H9 (cell line): ENCODE data around the gene DOCK2. TPM values are rescaled to one million over a fixed set of nuclear protein-coding genes. Genes with fewer than 3 reads are reported as not detected.
A peak's percentile ranks its signal among the peaks of the same experiment; 100 is the strongest.

Source experiments
- DNase-seq: peaks from one replicate; pipeline ENCODE4 v3.0.0-alpha.2; 2017
- H2AFZ ChIP-seq: one replicate; pipeline ENCODE4 v1.6.1; 2013; ENCODE audit warnings: mild to moderate bottlenecking, low read length, control low read depth, moderate library complexity
- H2AK5ac ChIP-seq: 2 replicates; pipeline ENCODE4 v1.6.1; 2013; ENCODE audit warnings: low read length, control low read depth, mixed read lengths; ENCODE audit not compliant: insufficient read length
- H2BK120ac ChIP-seq: one replicate; pipeline ENCODE4 v1.6.1; 2013; ENCODE audit warnings: low read depth, mild to moderate bottlenecking, low read length, control low read depth, inconsistent platforms; ENCODE audit not compliant: poor library complexity, severe bottlenecking
- H2BK12ac ChIP-seq: 2 replicates; pipeline ENCODE4 v1.6.1; 2013; ENCODE audit warnings: low read length, control low read depth, mixed read lengths, low read depth; ENCODE audit not compliant: insufficient read length
- H2BK15ac ChIP-seq: 2 replicates; pipeline ENCODE4 v1.6.1; 2013; ENCODE audit warnings: low read depth, low read length, control low read depth
- H2BK20ac ChIP-seq: one replicate; pipeline ENCODE4 v1.6.1; 2013; ENCODE audit warnings: low read depth, mild to moderate bottlenecking, low read length, control low read depth, inconsistent platforms; ENCODE audit not compliant: poor library complexity, severe bottlenecking
- H2BK5ac ChIP-seq: 2 replicates; pipeline ENCODE4 v1.6.1; 2013; ENCODE audit warnings: low read length, control low read depth, mixed read lengths; ENCODE audit not compliant: insufficient read length
- H3K14ac ChIP-seq: 2 replicates; pipeline ENCODE4 v1.6.1; 2013; ENCODE audit warnings: low read length, control low read depth; ENCODE audit not compliant: insufficient read depth
- H3K18ac ChIP-seq: 2 replicates; pipeline ENCODE4 v1.6.1; 2013; ENCODE audit warnings: low read depth, mild to moderate bottlenecking, mixed read lengths, low read length, control low read depth; ENCODE audit not compliant: insufficient read length
- H3K23ac ChIP-seq: 2 replicates; pipeline ENCODE4 v1.6.1; 2013; ENCODE audit warnings: low read length, control low read depth, mixed read lengths, low read depth; ENCODE audit not compliant: insufficient read length
- H3K23me2 ChIP-seq: 2 replicates; pipeline ENCODE4 v1.6.1; 2013; ENCODE audit warnings: low read depth, mild to moderate bottlenecking, mixed read lengths, low read length, control low read depth; ENCODE audit not compliant: insufficient read length, poor library complexity, severe bottlenecking
- H3K27ac ChIP-seq: 2 replicates; pipeline ENCODE4 v1.5.1; 2013; ENCODE audit warnings: low read length, control low read depth, mixed read lengths, low read depth; ENCODE audit not compliant: insufficient read length
- H3K27me3 ChIP-seq: 2 replicates; pipeline ENCODE4 v1.6.1; 2013; ENCODE audit warnings: low read length, control low read depth, inconsistent platforms; ENCODE audit not compliant: insufficient read depth
- H3K4ac ChIP-seq: 2 replicates; pipeline ENCODE4 v1.6.1; 2013; ENCODE audit warnings: low read depth, mild to moderate bottlenecking, control low read depth, inconsistent platforms, low read length, moderate library complexity
- H3K4me1 ChIP-seq: 2 replicates; pipeline ENCODE4 v1.6.1; 2013; ENCODE audit warnings: low read length, control low read depth, inconsistent platforms; ENCODE audit not compliant: insufficient read depth
- H3K4me2 ChIP-seq: 2 replicates; pipeline ENCODE4 v1.6.1; 2013; ENCODE audit warnings: low read length, control low read depth, mixed read lengths; ENCODE audit not compliant: insufficient read length, insufficient read depth
- H3K56ac ChIP-seq: 2 replicates; pipeline ENCODE4 v1.6.1; 2013; ENCODE audit warnings: low read depth, mild to moderate bottlenecking, mixed read lengths, low read length, control low read depth; ENCODE audit not compliant: insufficient read length
- H3K79me1 ChIP-seq: 2 replicates; pipeline ENCODE4 v1.6.1; 2013; ENCODE audit warnings: low read depth, mild to moderate bottlenecking, moderate library complexity, low read length, control low read depth, inconsistent platforms; ENCODE audit not compliant: insufficient read depth, poor library complexity, severe bottlenecking
- H3K79me2 ChIP-seq: 2 replicates; pipeline ENCODE4 v1.6.1; 2013; ENCODE audit warnings: low read length, control low read depth, inconsistent platforms; ENCODE audit not compliant: insufficient read depth
- H3K9ac ChIP-seq: 2 replicates; pipeline ENCODE4 v1.6.1; 2013; ENCODE audit warnings: low read length, control low read depth, mixed read lengths; ENCODE audit not compliant: insufficient read length; ENCODE audit errors: extremely low read depth
- H3K9me3 ChIP-seq: one replicate; pipeline ENCODE4 v1.6.1; 2013; ENCODE audit warnings: low read depth, low read length, inconsistent platforms; ENCODE audit not compliant: control insufficient read depth
- H3T11ph ChIP-seq: one replicate; pipeline ENCODE4 v1.6.1; 2013; ENCODE audit warnings: mild to moderate bottlenecking, low read length, control low read depth, inconsistent platforms
- H4K20me1 ChIP-seq: one replicate; pipeline ENCODE4 v1.6.1; 2013; ENCODE audit not compliant: control insufficient read depth, insufficient read length, insufficient read depth
- H4K5ac ChIP-seq: 2 replicates; pipeline ENCODE4 v1.6.1; 2013; ENCODE audit warnings: low read depth, mild to moderate bottlenecking, mixed read lengths, low read length, control low read depth; ENCODE audit not compliant: insufficient read length
- H4K8ac ChIP-seq: replicated peaks from 2 replicates; pipeline ENCODE4 v1.6.1; 2013; ENCODE audit warnings: low read length, control low read depth, mixed read lengths, low read depth; ENCODE audit not compliant: insufficient read length
- H4K91ac ChIP-seq: 2 replicates; pipeline ENCODE4 v1.6.1; 2013; ENCODE audit warnings: low read depth, mild to moderate bottlenecking, moderate library complexity, mixed read lengths, low read length, control low read depth; ENCODE audit not compliant: insufficient read length
- H3K27ac Mint-ChIP-seq, 3 experiments: 2 replicates in 2 of 3; 3 replicates in 1 of 3; pipeline ENCODE4 v1.8.0; 2020 to 2021; ENCODE audit warnings: mixed read lengths in 3 of 3, mild to moderate bottlenecking in 1 of 3, moderate library complexity in 1 of 3
- H3K27me3 Mint-ChIP-seq: 2 replicates; pipeline ENCODE4 v1.8.0; 2021; ENCODE audit warnings: low read depth, mild to moderate bottlenecking, moderate library complexity, mixed read lengths
- H3K36me3 Mint-ChIP-seq, 3 experiments: 2 replicates in 2 of 3; 3 replicates in 1 of 3; pipeline ENCODE4 v1.8.0; 2020 to 2021; ENCODE audit warnings: low read depth in 3 of 3, mixed read lengths in 3 of 3; ENCODE audit not compliant: insufficient read depth in 1 of 3
- H3K4me1 Mint-ChIP-seq, 2 experiments: 2 replicates each; pipeline ENCODE4 v1.8.0; 2020; ENCODE audit warnings: mixed read lengths in 2 of 2
- H3K4me3 Mint-ChIP-seq, 2 experiments: 2 replicates in 1 of 2; 3 replicates in 1 of 2; pipeline ENCODE4 v1.8.0; 2020 to 2021; ENCODE audit warnings: mild to moderate bottlenecking in 2 of 2, mixed read lengths in 2 of 2, moderate library complexity in 1 of 2
- H3K9me3 Mint-ChIP-seq, 2 experiments: 2 replicates in 1 of 2; 3 replicates in 1 of 2; pipeline ENCODE4 v1.8.0; 2020; ENCODE audit warnings: mild to moderate bottlenecking in 2 of 2, mixed read lengths in 2 of 2, moderate library complexity in 1 of 2
- CTCF ChIP-seq: fragments of 200-600 bp; sonication (generic); conservative IDR thresholded peaks from 3 replicates; pipeline ENCODE4 v1.8.0; 2021; ENCODE audit warnings: antibody characterized with exemption, mild to moderate bottlenecking
- WGBS: extraction: QIAGEN DNeasy Blood & Tissue Kit; methylation state at CpG from one replicate; pipeline ENCODE4 v1.1.7; 2013; ENCODE audit warnings: missing lambda C conversion rate, low lambda C conversion rate, mixed read lengths; ENCODE audit not compliant: insufficient read length; ENCODE audit errors: extremely low coverage; 5-methylcytosine and 5-hydroxymethylcytosine counted together
- total RNA-seq: library from RNA; stranded (reverse); gene quantifications from 2 replicates; pipeline ENCODE4 v1.2.1, GENCODE V29; 2021

The DOCK2 gene
- total RNA-seq, 1 experiment from 2014 or later: 7.8 TPM

DNA sequence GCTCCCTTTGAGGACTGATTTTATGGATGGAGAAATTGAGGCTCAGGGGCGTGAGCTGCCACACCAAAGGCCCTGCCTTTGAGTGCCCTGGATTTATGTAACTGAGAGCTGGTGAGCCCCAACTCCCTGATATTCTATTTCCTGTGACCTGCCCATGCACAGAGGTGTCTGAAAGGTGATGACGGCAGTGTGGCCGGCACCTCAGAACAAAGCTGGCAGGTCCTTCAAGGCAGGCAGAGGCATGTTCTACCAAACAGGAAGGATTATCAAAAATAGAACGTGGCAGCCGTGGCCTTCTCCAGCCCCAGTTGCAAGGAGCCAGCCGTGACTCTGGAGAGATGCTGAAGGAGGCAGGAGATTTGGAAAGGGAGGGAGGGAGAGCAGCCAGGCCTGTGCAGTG lies 307.0 kb downstream of the DOCK2 start:
- no peak overlapping the region for H3K23ac ChIP-seq
- H3K4me2 ChIP-seq: no peak overlapping the region
- H4K20me1 ChIP-seq: no peaks in the 10 kb centered on the region
- no peaks in the 10 kb centered on the region for H3K79me1 ChIP-seq
- DNase-seq: no peak
- no peak overlapping the region for H4K8ac ChIP-seq
- no peak overlapping the region for H4K5ac ChIP-seq
- H3K9ac ChIP-seq: no peak overlapping the region
- H4K91ac ChIP-seq: no peak overlapping the region
- no peak overlapping the region for H2BK120ac ChIP-seq
- H2BK20ac ChIP-seq: no peak overlapping the region
- TF ChIP-seq CTCF: no peak
- peaks cover 2% of the 10 kb centered on the region for H3K27me3 Mint-ChIP-seq
- H3K14ac ChIP-seq: no peak overlapping the region
- H3K4me1 Mint-ChIP-seq: peaks cover 24 to 27% of the 10 kb centered on the region in 2 experiments
- no peaks in the 10 kb centered on the region for H3K9me3 Mint-ChIP-seq
- no peak overlapping the region for H3K4me3 Mint-ChIP-seq
- H3K79me2 ChIP-seq: no peaks in the 10 kb centered on the region
- no peaks in the 10 kb centered on the region for H3K27me3 ChIP-seq
- no peak overlapping the region for H3K4ac ChIP-seq
- no CpG with 5 or more reads among the region's 6 CpGs for WGBS
- 0 out of 7 replicates have a peak overlapping the region, but pooled peaks of 1 of the 3 experiments have one; percentile 55 for H3K27ac Mint-ChIP-seq
- H2AFZ ChIP-seq: no peak overlapping the region
- H3K27ac ChIP-seq: no peak overlapping the region
- H2BK5ac ChIP-seq: no peak overlapping the region
- peaks cover 4% of the 10 kb centered on the region; the same call in 1 of the 2 replicates for H3K4me1 ChIP-seq
- H3K23me2 ChIP-seq: no peaks in the 10 kb centered on the region
- no peak overlapping the region for H2AK5ac ChIP-seq
- H3T11ph ChIP-seq: no peak overlapping the region
- no peak overlapping the region for H3K56ac ChIP-seq
- no peaks in the 10 kb centered on the region for H3K36me3 Mint-ChIP-seq
- H2BK12ac ChIP-seq: no peak overlapping the region
- H3K18ac ChIP-seq: no peak overlapping the region
- H3K9me3 ChIP-seq: no peaks in the 10 kb centered on the region
- no peak overlapping the region for H2BK15ac ChIP-seq
